GM12891 (cell line): ENCODE results near the gene IRX1.

Experiments used
- DNase-seq: peaks from one replicate; pipeline ENCODE4 v3.0.0; 2011; ENCODE audit warnings: low spot score; ENCODE audit not compliant: insufficient read length
- FAIRE-seq: peaks from 2 replicates; lab custom pipeline; 2011; peaks lifted over from hg19 to GRCh38; lab: Jason Lieb, UNC
- PAX5 ChIP-seq: IDR thresholded peaks from 2 replicates; pipeline ENCODE4 v1.6.1; 2011; ENCODE audit warnings: low read length, moderate library complexity, mild to moderate bottlenecking; ENCODE audit not compliant: insufficient read depth, severe bottlenecking
- POLR2A ChIP-seq: IDR thresholded peaks from 2 replicates; pipeline ENCODE4 v1.6.1; 2011; ENCODE audit warnings: low read depth, low read length, control low read depth
- POLR2AphosphoS5 ChIP-seq: IDR thresholded peaks from 2 replicates; pipeline ENCODE4 v1.6.1; 2011; ENCODE audit warnings: low read depth, low read length, control low read depth
- POU2F2 ChIP-seq: IDR thresholded peaks from 2 replicates; pipeline ENCODE4 v1.6.1; 2011; ENCODE audit warnings: low read depth, mild to moderate bottlenecking, control low read depth, low read length, moderate library complexity
- SPI1 ChIP-seq: IDR thresholded peaks from 2 replicates; pipeline ENCODE4 v1.6.1; 2011; ENCODE audit warnings: low read depth, low read length, control low read depth
- TAF1 ChIP-seq: IDR thresholded peaks from 2 replicates; pipeline ENCODE4 v1.6.1; 2011; ENCODE audit warnings: low read depth, low read length, control low read depth

IRX1 gene

DNA sequence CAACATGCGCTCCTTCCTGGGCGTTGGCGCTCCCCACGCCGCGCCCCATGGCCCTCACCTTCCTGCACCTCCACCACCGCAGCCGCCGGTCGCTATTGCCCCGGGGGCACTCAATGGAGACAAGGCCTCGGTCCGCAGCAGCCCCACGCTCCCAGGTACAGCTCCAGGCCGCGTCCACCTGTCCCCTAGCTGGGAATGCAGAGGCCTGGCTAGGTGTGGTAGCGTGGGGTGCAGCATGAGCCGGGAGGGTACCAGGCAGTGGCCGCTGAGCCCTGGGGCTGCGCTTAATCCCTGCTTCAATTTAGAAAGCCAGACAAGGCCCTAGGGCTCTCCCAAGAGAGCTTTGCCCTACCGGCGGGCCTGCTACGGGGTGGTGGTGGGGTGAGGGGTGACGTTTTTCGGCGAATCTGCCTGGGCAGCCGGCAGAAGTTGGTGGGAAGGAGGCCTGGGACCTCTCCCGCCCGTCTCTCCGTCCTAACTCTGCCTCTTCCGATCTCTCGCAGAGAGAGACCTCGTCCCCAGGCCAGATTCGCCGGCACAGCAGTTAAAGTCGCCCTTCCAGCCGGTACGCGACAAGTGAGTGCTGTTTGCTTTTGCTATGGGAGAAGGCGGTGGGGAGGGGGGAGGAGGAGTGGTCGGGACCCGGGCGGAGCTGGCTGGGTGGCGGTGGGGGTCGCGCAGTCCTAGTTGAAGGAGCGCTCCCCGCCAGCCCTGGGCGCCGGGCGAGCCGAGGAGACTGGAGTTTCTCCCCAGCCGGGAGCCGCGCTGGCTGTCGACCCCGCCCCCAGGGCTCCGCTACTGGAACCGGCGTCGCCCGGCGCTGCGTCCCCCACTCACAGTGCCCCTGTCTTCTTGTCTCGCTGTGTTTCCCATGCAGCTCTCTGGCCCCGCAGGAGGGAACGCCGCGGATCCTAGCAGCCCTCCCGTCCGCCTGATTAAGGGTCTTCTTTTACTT, 4.8 kb downstream of the IRX1 start:
- FAIRE-seq (no peak), DNase-seq (no peak)
- TF ChIP-seq POU2F2 (no peak), SPI1 (no peak), POLR2A (no peak), POLR2AphosphoS5 (no peak), TAF1 (no peak), PAX5 (no peak)

DNA sequence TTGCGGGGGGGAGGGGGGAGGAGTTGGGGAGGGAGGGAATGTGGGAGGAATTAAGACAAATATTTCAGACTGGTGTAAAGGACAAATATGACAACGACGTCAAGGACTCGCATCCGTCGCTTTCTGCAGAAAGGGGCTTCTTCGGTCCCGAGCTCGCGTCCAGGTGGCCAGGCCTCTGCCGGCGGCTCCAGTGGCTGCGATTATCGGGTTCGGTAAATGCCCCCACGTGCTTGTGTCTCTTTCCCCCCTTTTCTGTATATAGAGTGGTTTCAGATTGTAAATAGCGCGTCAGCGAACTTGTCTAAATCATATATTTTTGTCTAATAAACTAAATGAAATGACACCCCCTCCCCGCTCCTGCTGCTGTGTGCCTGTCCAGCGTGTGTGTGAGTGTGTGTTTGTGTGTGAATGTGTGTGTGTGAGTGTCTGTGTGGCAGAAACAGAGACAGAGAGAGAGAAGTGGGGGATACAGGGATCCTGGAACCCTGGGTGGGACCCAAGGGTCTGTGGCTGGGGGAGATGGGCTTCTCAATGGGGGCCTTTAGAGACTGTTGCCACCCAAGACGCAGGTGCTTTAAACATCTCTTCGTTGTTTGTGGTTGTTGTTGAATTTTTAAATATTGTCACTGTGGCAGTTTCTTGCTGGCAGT, 5.6 kb downstream of the IRX1 start:
- FAIRE-seq (no peak), DNase-seq (no peak)
- TF ChIP-seq POLR2A (no peak), POU2F2 (no peak), TAF1 (no peak), PAX5 (no peak), SPI1 (no peak), POLR2AphosphoS5 (no peak)

DNA sequence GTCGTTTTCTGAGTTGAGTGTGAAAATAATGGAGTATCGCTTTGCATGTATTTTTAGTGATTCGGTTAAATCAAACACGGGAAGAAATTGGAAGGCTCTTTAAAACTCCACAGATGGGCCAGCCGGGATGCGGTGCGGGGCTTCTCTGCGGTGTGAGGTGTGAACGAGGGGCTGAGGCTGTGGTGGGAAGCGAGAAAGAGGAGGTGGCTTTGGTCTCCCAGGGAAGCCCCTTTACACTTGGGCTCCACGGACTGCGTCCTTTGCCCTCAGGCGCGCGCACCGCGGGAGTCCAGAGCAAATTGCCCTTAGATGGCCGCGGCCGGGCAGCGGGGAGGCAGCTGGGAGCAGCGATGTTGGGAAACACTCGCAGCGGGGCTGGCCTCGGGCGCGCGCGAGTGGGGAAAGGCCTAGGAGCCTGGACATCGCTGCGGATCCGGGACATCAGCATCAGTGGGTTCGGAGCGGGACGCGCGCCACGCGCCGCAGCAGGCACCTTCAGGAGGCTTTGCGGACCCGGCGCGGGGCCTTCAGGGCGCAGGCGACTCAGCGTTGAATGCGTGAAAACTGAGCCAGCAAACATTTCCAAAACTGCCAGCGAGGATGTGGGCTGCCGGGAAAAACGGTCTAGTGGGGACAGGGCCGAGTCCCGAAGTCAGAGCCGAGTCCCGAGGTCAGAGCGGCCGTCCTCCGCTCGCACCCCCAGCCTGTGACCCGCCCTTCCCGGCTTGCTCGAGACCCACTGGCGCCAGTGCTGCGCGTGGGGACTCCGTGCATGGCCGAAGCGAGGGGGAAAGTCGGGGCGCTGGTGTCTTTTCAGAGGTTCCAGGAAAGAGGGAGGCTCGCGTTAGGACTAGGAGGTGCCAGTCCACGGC, 6.5 kb downstream of the IRX1 start:
- FAIRE-seq (no peak), DNase-seq (no peak)
- TF ChIP-seq TAF1 (no peak), POU2F2 (no peak), SPI1 (no peak), PAX5 (no peak), POLR2A (no peak), POLR2AphosphoS5 (no peak)

DNA sequence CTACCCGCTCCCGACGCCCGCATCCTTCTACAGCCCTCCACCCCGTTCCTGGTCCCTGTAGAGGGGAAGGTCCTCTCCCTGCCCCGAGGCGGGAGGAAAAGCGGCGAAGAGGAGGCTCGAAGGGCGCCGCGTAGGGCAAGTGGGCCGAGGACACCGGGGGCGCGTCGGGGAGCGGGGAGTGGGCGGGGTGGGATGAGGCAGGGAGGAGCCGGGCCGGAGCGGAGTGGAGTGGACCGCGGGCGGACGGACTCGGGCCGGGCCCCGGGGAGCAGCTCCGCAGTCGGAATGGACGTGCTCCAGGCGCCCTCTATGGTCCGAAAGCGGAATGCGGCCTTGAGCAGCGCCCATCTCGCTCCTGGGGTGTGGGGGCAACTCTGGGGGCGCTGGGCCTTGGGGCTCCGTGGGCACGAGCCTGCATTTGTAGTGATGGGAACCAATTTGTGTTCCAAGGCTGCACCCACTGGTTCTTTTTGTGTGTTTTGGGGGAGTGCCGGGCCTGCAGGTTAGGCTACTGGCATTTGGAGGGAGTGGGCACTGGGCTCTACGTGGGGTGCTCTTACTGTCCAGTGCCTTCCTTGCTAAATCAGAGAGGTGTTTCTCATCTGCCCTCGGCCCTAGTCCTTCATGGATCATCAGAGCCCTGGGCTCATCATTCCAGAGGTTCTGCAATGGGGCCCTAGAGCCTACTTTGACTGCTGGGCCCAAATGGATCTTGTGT, 7.3 kb downstream of the IRX1 start:
- no peak for TF ChIP-seq POLR2AphosphoS5
- TF ChIP-seq TAF1, result no peak
- no peak for TF ChIP-seq POU2F2
- no peak for TF ChIP-seq POLR2A
- TF ChIP-seq SPI1, result no peak
- TF ChIP-seq PAX5, result no peak
- FAIRE-seq (no peak), DNase-seq (no peak)

DNA sequence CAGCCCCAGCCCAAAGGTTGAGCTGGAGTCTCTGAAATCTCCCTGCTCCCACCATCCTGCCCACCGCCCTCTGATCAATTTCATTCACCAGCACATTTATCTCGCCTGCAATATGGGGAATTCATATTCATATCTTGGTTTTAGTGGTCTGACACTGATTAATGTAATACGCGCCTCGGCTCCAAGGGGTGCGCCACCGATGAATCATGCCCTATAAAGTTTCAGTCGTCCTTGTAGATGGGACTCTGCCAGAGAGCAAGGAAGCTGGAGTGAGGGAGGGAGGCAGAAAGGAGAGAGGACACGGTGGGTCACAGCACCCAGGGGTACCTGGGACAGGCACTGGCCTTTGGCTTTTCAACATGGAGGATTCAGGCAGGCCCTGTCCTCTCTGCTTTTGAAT, 8.9 kb downstream of the IRX1 start:
- DNase-seq (no peak), FAIRE-seq (no peak)
- no peak for TF ChIP-seq SPI1
- no peak for TF ChIP-seq POLR2AphosphoS5
- TF ChIP-seq TAF1, result no peak
- no peak for TF ChIP-seq POU2F2
- TF ChIP-seq POLR2A, result no peak
- no peak for TF ChIP-seq PAX5

DNA sequence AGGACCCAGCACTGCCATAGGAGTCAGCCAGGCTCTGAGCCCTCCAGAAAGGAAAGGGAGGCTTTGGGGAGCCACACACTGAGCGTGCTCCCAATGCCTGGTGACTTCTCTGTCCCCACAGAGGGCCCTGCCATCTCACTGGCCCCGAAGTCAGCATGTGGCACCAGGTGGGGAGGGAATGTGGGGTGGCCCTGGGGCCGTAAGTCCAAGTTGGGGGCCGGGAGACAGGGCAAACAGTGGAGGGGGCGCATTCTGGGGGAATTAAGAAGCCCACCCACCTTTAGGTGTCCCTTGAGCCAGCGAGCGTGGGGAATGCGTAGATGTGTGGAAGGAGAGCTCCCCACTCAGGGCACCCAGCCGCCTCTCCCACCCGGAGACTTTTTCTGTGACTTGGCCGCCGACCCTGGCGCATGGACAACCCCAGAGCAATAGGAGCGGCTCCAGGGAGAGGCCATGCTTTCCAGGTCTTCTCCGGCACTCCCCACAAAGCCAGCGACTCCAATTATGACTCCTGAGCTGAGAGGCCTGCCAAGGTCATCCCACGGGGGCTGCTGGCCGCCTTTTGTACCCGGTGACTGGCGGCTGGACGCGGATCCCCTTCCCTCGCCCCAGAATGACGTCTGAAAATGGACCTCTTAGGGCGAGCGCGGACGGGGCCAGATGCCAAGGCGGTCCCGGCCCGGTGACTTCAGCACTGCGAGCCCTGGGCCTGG, 9.8 kb downstream of the IRX1 start:
- no peak for FAIRE-seq
- TF ChIP-seq POLR2A, result no peak
- no peak for TF ChIP-seq POLR2AphosphoS5
- no peak for TF ChIP-seq TAF1
- DNase-seq, result no peak

DNA sequence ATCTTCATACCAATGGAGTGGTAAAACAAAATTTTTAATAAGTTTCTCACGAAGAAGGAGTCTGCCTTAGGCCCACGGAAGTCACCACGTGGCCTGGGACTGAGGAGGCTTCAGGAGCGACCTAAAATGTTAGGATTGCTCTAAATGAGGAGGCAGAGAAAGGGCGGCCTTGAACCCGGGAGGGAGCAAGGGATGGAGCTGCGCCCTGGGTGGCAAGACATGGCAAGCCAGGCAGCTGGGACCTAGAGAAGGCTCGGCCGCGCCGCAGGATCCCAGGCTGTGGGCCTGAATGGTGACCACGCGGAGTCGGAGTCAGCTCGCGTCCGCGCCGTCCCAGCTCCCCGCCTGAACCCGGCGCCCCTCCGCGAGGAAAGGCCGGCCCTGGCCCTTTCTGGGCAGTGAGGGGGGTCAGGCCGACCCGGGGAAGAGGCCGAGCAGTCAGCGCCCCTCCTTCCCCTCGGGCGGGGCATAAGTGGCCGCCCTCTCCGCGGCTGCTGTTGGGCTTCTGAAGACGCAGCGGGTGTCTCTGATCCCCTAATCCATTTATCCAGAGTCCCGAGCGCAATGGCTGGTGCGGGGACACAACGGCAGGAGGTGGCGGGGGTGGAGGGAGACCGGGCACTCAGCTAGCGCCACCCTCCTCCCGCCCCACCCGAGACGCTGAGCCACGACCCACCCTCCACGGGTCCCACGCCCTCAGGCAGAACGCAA, 10.6 kb downstream of the IRX1 start:
- DNase-seq (no peak), FAIRE-seq (no peak)
- no peak for TF ChIP-seq PAX5
- TF ChIP-seq POLR2AphosphoS5, result no peak
- no peak for TF ChIP-seq POLR2A
- no peak for TF ChIP-seq SPI1
- TF ChIP-seq POU2F2, result no peak
- no peak for TF ChIP-seq TAF1

DNA sequence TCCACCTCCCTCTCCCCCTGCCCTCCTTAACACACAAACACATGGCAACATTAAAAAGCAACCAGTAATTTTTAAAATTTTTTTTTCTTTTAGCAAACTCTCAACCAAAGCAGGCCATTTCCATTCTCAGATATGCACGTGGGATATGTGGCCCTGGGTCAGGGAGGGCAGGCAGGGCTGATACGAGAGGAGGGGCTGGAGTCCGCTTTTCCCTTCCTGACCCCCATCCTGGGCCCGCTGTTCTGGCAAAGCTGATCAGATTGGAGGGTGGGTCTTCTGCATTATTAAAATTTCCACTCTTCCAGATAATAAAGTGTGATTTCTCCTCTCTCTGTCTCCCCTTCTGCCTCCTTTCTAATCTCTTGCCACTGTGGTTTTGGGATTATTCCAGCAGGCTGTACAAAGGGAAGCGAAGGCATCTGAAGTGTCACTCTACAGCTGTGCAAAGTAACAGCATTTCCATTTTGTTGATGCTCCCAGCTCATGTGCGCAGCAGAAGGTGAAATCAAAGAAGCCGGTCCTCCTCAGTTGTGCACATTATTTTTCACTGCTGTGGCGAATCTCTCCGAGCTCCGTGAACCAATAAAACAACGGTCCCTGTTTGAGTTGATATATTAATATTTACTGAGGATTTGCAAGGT, 12.0 kb downstream of the IRX1 start:
- TF ChIP-seq POLR2A (no peak), SPI1 (no peak), POLR2AphosphoS5 (no peak), TAF1 (no peak), POU2F2 (no peak), PAX5 (no peak)
- FAIRE-seq (no peak), DNase-seq (no peak)
